ENCODE results near the gene BTNL3. TPM values are rescaled to one million over a fixed set of nuclear protein-coding genes. Genes with fewer than 3 reads are reported as not detected.

Gene BTNL3
- total and polyA plus RNA-seq, 2 experiments from 2014 or later = 21.2 to 31.3 TPM

DNA sequence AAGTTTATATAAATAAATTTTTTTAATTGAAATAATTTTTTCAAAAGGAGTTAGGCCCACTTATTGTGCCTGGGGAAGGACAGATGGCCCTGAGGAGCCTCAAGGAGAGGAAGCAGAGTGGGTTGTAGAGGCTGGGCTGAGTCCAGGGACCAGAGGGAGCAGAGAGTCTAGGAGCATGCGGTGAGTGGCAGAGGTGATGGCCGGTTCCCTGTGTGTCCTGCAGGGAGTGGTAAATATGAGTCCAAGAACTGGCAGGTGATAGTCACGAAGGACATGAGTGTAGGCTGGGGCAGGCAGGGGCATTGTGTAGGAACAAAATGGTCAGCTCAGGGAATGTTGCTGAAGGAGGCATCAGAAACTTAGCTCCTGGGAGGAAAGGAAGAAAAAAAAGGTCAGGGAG, 43.1 kb downstream of the BTNL3 start:
- Histone ChIP-seq H3K27ac (no peak overlapping the region), H3K27me3 (peaks cover 6% of the 10 kb centered on the region), H2AFZ (no peak overlapping the region), H3K79me2 (no peaks in the 10 kb centered on the region), H3K4me3 (no peak overlapping the region), H3K9me2 (replicated peaks; ENCODE audit: insufficient read depth) (no peaks in the 10 kb centered on the region), H4K20me1 (ENCODE audit: insufficient read depth, poor library complexity, severe bottlenecking) (no peaks in the 10 kb centered on the region), H3K36me3 (replicated peaks; ENCODE audit: insufficient read depth, low read depth) (no peaks in the 10 kb centered on the region), H3K4me1 (ENCODE audit: insufficient read depth) (no peaks in the 10 kb centered on the region), H3K4me2 (no peak overlapping the region), H3K9me3 (ENCODE audit: low read depth) (no peaks in the 10 kb centered on the region)
- no peak for TF ChIP-seq EZH2 (IDR thresholded peaks at IDR 0.05; ENCODE audit: borderline replicate concordance)
- TF ChIP-seq, protein P1, sequence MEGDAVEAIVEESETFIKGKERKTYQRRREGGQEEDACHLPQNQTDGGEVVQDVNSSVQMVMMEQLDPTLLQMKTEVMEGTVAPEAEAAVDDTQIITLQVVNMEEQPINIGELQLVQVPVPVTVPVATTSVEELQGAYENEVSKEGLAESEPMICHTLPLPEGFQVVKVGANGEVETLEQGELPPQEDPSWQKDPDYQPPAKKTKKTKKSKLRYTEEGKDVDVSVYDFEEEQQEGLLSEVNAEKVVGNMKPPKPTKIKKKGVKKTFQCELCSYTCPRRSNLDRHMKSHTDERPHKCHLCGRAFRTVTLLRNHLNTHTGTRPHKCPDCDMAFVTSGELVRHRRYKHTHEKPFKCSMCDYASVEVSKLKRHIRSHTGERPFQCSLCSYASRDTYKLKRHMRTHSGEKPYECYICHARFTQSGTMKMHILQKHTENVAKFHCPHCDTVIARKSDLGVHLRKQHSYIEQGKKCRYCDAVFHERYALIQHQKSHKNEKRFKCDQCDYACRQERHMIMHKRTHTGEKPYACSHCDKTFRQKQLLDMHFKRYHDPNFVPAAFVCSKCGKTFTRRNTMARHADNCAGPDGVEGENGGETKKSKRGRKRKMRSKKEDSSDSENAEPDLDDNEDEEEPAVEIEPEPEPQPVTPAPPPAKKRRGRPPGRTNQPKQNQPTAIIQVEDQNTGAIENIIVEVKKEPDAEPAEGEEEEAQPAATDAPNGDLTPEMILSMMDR (IDR thresholded peaks at IDR 0.05; ENCODE audit: poor library complexity) = no peak
- WGBS (ENCODE audit: low lambda C conversion rate, missing lambda C conversion rate) = 82% methylated on average over 3 of the region's 3 CpGs
- DNase-seq (ENCODE audit: low spot score) = no peak

DNA sequence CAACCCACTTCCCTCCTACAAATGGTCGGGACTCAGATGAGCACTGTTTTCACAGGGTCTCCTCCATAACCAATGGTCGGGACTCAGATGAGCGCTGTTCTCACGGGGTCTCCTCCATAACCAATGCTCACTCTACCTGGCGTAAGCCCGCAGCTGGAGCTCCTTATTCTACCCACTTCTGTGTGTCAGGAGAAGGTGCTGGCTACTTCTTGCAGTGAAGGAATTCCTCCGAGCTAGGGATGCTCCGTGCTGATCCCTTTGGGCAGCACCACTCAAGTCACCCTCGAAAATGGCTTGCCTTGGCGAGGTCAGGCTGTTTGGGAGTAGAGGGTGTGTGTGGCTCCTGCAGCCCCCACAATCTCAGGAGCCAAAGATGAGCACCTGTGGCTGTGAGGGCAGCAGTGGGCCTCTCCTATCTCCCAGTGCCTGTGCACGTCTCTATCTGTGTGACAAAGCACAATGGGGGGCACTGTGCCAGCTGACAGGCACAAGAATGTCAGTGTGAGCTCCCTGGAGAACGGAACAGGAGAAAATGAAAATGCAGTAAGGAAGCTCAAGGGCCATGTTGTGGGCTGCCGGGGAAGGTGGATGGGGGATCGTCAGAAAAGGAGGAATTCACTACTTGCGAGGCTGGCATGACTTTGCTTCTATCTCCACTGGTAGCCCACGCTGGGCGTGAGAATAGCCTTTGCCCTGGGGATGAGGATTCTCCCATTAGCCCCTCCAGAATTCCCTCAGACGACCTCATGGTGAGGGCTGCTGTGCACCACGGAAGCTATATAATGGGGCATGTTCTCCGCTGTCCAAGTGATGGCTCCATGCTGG, 47.6 kb downstream of the BTNL3 start:
- Histone ChIP-seq H3K27me3 (peaks cover 17% of the 10 kb centered on the region), H3K4me3 (no peak overlapping the region), H3K36me3 (replicated peaks; ENCODE audit: insufficient read depth, low read depth) (no peaks in the 10 kb centered on the region), H3K27ac (no peak overlapping the region), H3K4me2 (no peak overlapping the region), H3K79me2 (no peaks in the 10 kb centered on the region), H3K9me3 (ENCODE audit: low read depth) (no peaks in the 10 kb centered on the region), H2AFZ (no peak overlapping the region), H3K4me1 (ENCODE audit: insufficient read depth) (no peaks in the 10 kb centered on the region), H3K9me2 (replicated peaks; ENCODE audit: insufficient read depth) (no peaks in the 10 kb centered on the region), H4K20me1 (ENCODE audit: insufficient read depth, poor library complexity, severe bottlenecking) (no peaks in the 10 kb centered on the region)
- no peak for DNase-seq (ENCODE audit: low spot score)
- TF ChIP-seq EZH2 (IDR thresholded peaks at IDR 0.05; ENCODE audit: borderline replicate concordance) = no peak
- TF ChIP-seq, protein P1 (IDR thresholded peaks at IDR 0.05; ENCODE audit: poor library complexity) = no peak
- no peak for TF ChIP-seq EZH2phosphoT487 (IDR thresholded peaks at IDR 0.05; ENCODE audit: low read depth, severe bottlenecking, unreplicated experiment)
- WGBS (ENCODE audit: low lambda C conversion rate, missing lambda C conversion rate) = 85% methylated on average over 20 of the region's 20 CpGs

DNA sequence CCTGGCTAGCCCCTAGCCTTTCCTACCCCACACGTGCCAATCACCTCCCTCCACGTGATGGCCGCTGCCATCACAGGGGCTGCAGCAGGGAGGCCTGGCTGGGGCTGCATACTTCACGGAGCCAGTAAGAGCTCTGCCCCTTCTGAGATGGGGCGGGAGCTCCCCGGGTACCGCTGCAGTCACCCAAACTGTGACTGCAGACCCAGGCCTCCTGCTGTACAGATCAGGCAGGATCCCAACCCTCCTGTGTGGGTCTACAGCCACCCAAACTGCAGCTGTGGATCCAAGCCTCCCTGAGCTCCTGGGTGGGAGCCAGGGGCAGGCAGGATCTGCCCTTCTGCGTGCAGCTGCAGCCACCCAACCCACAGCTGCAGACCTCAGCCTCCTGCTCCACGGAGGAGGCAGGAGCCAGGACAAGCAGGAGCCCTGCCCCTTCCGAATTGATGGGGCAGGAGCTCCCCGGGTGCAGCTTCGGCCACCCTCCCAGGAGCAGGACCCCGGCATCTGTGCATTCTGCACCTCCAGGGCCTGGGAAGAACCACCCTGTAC, 48.2 kb downstream of the BTNL3 start:
- no peak overlapping the region for H3K4me2 ChIP-seq
- DNase-seq (ENCODE audit: low spot score) = no peak
- TF ChIP-seq EZH2phosphoT487 (IDR thresholded peaks at IDR 0.05; ENCODE audit: low read depth, severe bottlenecking, unreplicated experiment) (no peak), EZH2 (IDR thresholded peaks at IDR 0.05; ENCODE audit: borderline replicate concordance) (no peak)
- TF ChIP-seq, protein P1 (IDR thresholded peaks at IDR 0.05; ENCODE audit: poor library complexity) = no peak
- H3K9me2 ChIP-seq (replicated peaks; ENCODE audit: insufficient read depth) = no peaks in the 10 kb centered on the region
- no peak overlapping the region for H2AFZ ChIP-seq
- WGBS (ENCODE audit: low lambda C conversion rate, missing lambda C conversion rate) = 74% methylated on average over 13 of the region's 13 CpGs
- peaks cover 24% of the 10 kb centered on the region for H3K27me3 ChIP-seq
- H3K4me3 ChIP-seq = no peak overlapping the region
- H3K79me2 ChIP-seq = no peaks in the 10 kb centered on the region
- H3K36me3 ChIP-seq (replicated peaks; ENCODE audit: insufficient read depth, low read depth) = no peaks in the 10 kb centered on the region
- no peak overlapping the region for H3K27ac ChIP-seq
- H3K9me3 ChIP-seq (ENCODE audit: low read depth) = no peaks in the 10 kb centered on the region
- H3K4me1 ChIP-seq (ENCODE audit: insufficient read depth) = no peaks in the 10 kb centered on the region
- H4K20me1 ChIP-seq (ENCODE audit: insufficient read depth, poor library complexity, severe bottlenecking) = no peaks in the 10 kb centered on the region
